GM19467 (cell line): ENCODE measurements around the gene AMOTL2.

Experiments used
- ATAC-seq: cut with Tn5 transposase; IDR thresholded peaks from one replicate; pipeline ENCODE4 v1.9.1; 2021; ENCODE audit warnings: mild to moderate bottlenecking, moderate library complexity; ENCODE audit not compliant: unreplicated experiment

AMOTL2 gene

DNA sequence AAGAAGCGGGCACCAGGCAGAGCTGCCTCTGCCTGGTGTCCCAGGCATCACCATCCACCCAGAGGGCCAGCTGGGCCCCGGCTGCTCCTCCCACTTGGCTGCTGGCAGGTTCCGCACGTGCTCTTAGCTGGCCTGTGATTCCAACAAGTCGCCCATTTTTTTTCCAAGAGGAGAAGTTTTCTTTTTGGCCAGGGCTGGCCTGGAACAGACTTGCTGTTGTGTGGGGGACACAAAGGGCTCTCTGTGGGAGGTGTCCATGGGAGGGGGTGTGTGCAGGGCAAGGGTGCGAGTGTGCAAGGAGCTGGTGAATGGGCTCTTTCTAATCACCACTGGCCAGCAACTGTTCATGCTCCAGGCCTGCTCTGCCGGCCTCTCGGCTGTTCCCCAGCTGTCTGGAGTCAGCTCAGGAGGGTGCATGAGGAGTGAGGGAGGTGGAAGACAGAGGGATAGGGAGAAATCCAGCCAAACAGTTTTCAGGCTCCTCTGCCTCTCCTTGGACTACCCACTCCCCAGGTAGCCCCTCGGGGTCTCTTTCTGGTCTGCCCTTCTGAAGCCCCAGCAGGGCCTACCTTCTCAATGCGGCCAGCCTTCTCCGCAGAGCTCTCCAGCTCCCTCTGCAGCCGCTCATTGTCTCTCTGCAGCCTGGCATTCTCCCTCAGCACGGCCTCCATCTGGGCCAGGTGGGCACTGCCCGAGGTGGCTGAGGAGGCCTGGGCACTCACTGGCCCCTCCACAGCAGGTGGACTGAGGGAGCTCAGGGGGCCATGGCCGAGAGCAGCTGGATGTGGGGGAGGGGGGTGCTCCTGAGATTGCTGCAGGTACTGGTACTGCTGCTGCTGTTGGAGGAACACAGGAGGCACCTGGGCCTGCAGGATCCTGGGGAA is 7.1 kb downstream of the AMOTL2 start:
- no peak for ATAC-seq

- no peak for ATAC-seq
Observed at GRCh38 chr3:134366221-134366927, 7.9 kb downstream of the AMOTL2 start.

- no peak for ATAC-seq
Observed at GRCh38 chr3:134365766-134366065, 8.5 kb downstream of the AMOTL2 start.

- ATAC-seq = no peak
Observed at GRCh38 chr3:134364936-134365765, 9.1 kb downstream of the AMOTL2 start.

DNA sequence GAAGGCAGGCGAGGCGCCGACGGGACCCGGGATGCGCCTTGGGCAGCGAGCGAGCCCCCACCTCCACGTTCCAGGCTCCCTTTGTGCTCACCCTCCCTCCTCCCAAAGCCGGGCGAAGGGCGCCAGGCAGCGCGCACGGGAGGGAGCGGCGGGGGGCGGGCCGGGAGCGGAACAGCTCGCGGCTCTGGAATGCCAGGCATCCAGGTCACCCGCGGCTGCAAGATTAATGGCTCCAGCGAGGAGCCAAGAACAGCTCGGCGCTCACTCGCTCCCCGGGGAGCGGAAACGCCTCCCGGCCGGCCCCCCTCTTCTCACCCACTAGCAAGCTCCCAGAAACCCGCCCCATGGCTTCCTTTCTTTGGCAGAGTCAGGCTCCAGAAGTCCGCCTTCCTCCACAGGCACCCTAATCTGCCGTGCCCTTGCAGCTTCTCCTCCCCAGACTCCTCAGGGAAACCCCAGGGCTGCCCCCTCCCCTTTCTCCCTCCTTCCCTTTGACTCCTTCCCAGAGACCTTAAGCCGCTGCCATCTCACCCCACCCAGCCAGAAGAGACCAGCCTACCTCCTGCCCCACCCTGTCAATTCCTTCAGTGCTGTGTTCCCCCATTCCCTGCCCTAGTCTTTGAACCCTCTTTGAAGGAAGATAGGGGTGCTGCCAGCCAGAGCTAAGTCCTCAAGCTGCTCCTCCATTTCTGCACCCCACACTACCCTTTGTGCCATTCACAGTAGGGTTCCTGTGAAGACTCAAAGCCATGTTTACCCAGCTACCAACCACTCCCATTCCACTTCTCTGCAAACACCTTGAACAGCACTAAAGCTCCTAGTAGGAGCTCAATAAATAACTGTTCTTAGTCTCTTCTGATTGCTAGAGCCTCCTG is 9.9 kb downstream of the AMOTL2 start:
- ATAC-seq = no peak

DNA sequence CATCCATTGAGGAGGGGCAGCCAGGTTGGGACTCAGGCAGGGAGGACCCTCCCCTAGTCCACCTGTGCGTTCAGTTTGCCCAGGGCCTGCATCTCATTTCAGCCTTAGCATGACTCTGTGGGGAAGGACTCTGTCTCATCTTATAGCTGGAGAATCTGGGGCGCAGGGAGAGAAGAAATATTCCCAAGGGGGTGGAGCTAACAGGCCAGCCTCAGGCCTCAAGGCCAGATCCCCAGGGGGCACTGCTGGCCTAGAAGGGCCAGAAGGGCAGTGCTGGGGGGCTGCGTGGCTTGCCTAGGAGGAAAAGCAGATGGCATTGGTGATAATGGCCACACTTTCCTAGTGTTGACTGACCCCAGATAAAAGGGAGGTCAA is 10.9 kb downstream of the AMOTL2 start:
- no peak for ATAC-seq

DNA sequence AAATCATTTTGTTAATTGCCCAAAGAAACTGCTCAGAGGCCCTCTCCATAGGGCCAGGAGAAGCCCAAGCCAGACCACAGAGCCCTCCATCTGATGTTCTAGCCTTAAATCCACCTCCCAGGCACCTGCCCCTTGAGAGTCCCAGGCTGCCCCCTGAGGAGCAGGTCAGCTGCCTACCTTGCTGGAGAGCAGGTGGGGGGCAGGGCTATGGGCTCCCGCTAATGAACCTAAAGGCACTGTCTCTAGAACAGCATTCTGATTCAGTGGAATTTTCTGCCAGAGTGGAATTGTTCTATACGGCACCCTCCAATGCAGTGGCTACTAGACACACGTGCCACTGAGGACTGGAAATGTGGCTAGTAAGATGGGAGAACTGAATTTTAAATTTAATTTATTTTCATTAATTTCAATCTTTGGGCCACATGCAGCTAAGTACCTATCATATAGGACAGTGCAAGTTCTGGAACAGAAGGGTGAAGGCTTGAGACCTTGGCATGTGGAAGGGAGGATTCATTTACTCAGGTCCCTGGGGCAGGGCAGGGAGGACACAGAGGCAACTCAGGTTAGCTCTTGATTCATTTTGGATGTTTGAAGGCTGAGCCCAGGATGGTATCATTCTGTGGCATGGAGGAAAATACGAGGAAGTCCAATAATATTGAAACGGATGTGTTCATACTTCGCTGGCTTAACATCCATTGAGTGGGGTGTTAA is 11.4 kb downstream of the AMOTL2 start:
- ATAC-seq = no peak

DNA sequence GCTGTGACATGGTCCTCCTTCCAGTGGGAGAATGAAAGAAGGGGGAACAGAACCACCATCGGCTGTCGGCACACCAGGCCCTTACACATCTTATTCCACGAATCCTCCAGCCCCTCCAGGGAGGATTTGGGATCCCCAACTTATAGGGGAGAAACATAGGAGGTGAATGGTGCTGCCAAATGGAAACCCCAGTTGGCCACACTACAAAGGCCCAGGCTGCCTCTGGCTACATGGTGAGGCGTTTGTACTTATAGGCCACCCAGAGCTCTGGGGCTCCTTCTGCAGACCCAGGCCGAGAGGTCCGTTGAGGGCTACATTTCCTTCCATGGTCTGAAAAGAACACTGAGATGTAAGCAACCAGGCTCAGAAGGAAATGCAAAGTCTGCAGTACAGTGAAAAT is 12.0 kb downstream of the AMOTL2 start:
- no peak for ATAC-seq

DNA sequence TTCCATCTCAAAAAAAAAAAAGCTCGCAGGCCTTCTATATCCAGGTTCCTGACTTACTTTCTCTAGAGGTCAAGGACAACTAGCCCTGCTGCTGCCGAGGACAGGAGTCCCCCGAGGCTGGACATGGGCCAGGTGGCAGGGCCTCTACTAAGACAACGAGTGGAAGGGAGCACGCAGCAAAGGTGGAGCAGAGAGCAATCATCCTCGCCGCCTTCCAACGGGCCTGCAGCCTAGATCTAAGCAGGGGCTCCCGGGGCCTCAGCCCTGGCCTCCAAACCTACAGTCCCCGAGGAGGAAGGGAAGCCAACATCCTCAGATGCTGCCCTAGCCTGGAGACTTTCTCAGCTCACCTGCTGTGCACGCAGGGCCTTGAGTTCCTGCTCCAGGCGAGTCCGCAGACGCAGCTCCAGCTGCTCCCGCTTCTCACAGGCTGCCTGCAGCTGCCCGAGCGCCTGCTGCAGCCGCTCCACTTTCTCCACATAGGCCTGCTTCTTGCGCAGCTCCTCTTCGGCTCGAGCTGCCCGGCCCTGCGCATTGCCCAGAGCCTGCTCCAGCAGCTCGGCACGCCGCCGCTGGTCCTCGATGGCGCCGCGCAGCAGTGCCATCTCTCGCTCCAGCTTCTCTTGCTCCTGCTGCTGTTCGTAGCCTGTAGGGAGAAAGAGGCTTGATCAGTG is 12.9 kb downstream of the AMOTL2 start:
- no peak for ATAC-seq

DNA sequence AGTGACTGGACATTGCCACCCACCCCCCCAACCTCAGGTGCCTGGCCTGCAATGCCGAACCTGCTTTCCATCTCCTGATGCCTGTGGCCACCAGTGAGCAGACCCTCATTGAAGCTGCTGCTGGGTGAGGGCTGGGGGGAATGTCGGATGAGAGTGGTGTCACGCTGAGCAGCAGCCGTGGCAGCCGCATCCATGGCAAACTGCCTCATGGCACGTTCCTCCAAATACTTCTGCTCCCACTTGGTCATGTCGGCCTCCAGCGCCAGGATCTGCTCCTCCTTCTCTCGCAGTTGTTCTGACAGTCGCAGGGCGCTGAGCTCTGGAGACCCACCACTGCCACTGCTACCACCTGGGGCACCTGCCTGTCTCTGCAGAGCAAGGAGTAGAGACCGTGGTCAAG is 14.2 kb downstream of the AMOTL2 start:
- ATAC-seq = no peak

GRCh38 chr3:134359121-134360010 is 14.9 kb downstream of the AMOTL2 start:
- ATAC-seq = no peak

- no peak for ATAC-seq
Observed at GRCh38 chr3:134357914-134358811, 16.1 kb downstream of the AMOTL2 start.

DNA sequence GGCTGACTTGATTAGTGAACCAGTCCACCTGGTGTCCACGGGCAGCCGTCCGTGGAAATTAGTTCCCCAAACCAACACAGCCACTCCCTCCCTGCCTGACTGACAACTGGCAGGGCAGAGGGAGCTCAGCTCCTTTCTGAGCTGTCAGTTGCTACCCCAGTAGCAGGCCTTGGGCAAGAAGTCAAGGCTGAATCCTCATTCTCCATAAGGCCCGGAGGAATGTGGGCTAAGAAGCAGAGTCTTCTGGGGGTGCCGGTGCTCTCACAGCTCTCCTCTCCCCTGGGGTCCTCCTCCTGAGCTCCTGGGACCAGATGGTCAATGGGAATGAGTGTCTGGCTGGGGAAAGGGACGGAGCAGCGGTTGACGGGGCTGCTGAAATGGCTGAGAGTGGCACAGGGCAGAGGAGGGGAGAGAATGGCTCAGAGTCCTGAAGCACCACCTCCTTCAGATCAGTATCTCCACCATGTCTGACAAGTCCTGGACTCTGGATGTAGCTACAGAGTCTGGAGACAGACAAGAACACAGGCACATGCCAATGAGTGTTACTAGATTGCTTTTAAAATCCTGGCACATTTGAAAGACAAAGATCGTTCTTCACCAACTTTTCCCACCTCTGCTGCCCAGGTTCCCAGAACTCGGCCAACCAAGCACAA is 16.9 kb downstream of the AMOTL2 start:
- ATAC-seq = no peak

DNA sequence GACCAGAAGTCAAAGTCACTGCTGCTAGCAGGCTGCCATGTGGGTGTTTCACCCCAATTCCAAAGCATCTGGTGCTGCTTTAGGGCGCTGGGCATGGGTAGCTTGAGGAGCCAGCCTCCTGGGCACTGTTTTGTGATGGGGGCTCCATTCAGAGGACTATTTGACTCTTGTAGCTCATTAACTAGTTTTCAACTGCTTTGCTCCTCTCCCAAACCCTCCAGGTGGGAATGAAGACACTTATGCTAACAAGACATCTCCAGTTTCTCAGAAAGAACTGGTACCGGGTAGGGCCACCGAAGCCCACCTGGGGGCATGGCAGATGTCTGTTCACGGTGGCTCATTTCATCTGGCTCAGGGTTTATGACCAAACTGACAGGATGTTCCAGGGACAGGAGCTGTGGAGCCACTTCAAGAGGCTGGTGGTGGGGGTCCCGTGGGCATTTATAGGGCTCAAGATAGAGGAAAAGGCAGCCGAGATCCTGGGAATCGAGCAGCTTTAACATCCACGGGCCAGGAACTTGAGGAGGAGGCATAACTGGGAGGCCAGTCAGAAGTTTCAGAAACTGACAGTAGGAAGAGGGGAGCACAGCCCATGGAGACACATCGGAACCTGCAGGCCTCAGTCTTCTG is 17.7 kb downstream of the AMOTL2 start:
- ATAC-seq = no peak

DNA sequence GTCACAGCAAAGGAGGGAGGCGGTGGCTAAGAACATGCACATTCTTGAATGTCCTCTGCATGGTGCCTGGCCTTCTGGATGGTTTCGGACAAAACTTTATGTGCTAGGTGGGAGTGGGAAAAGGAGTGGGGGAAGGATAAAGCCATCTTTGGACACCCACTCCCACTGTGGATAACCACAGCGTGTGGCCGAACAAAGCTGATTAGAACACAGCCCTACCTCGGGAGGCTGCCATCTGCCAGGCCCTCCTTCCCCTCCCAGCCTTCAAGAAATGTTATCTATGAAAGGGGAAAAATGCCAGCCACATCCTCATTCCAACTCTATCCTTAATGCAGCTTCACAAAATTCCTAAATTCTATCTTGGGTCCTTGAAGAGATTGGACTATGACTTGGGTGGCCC is 18.8 kb downstream of the AMOTL2 start:
- ATAC-seq = no peak

GRCh38 chr3:134354612-134355251 is 19.5 kb downstream of the AMOTL2 start:
- ATAC-seq = no peak
